Measurements from ENCODE around the gene TPRN.

DNA sequence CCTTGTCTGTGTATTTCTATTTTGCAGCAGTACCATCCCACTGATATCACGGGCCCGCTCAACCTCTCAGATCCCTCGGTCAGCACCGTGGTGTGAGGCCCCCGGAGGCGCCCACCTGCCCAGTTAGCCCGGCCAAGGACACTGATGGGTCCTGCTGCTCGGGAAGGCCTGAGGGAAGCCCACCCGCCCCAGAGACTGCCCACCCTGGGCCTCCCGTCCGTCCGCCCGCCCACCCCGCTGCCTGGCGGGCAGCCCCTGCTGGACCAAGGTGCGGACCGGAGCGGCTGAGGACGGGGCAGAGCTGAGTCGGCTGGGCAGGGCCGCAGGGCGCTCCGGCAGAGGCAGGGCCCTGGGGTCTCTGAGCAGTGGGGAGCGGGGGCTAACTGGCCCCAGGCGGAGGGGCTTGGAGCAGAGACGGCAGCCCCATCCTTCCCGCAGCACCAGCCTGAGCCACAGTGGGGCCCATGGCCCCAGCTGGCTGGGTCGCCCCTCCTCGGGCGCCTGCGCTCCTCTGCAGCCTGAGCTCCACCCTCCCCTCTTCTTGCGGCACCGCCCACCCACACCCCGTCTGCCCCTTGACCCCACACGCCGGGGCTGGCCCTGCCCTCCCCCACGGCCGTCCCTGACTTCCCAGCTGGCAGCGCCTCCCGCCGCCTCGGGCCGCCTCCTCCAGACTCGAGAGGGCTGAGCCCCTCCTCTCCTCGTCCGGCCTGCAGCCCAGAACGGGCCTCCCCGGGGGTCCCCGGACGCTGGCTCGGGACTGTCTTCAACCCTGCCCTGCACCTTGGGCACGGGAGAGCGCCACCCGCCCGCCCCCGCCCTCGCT is 32.6 kb downstream of the TPRN start:
- TF ChIP-seq, protein P1, sequence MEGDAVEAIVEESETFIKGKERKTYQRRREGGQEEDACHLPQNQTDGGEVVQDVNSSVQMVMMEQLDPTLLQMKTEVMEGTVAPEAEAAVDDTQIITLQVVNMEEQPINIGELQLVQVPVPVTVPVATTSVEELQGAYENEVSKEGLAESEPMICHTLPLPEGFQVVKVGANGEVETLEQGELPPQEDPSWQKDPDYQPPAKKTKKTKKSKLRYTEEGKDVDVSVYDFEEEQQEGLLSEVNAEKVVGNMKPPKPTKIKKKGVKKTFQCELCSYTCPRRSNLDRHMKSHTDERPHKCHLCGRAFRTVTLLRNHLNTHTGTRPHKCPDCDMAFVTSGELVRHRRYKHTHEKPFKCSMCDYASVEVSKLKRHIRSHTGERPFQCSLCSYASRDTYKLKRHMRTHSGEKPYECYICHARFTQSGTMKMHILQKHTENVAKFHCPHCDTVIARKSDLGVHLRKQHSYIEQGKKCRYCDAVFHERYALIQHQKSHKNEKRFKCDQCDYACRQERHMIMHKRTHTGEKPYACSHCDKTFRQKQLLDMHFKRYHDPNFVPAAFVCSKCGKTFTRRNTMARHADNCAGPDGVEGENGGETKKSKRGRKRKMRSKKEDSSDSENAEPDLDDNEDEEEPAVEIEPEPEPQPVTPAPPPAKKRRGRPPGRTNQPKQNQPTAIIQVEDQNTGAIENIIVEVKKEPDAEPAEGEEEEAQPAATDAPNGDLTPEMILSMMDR (IDR thresholded peaks at IDR 0.05) = no peak
- TF ChIP-seq POLR2A (IDR thresholded peaks at IDR 0.05) = no peak

Measured in esophagus squamous epithelium (tissue), 4 donors.